ENCODE results near the gene GPR82. TPM values are rescaled to one million over a fixed set of nuclear protein-coding genes. Genes with fewer than 3 reads are reported as not detected.

Gene GPR82
- total and polyA plus RNA-seq, 9 donors = 0.06 to 0.57 (median 0.13) TPM

DNA sequence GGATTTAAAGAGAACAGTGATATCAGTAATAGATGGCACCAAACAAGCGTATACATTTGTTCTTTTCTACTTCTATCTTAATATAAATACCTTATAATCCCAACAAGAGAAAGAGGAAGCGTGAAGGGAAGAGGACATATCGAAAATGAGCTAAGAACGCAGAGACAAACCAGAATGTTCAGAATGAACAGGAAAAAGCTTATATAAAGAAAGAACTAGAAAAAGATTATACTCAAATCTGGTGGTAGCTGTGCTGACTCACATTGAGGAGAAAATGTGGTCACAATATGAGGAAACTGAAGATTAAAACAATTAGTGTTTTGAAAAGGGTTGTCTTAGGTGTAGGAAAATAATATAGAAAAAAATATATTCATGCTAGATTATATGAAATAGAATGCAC is 37.2 kb upstream of the GPR82 start:
- WGBS, 3 donors = 85 to 88% (median 86%) methylated on average over 4 of the region's 4 CpGs
- no peak overlapping the region for H3K27ac ChIP-seq

DNA sequence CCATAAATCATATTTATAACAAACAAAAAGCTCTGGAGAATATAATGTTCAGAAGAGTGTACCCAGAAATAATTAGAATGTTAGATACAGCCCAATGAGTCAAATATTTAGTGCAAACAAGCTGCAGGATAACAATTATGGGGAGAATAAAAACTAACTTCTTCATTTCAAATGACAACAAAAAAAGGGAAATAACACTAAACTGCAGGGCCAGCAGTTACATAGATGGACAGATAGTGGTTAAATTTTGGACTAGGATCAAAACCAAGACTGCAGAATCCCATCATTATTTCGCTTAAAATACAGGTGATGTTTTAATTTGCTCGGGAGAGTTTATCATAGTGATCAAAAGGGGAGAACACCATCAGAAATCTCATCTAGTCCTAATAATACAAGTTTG is 35.8 kb upstream of the GPR82 start:
- H3K36me3 ChIP-seq = no peaks in the 10 kb centered on the region
- no peak overlapping the region for H3K4me3 ChIP-seq
- DNase-seq = no peak
- H3K4me1 ChIP-seq (ENCODE audit: insufficient read depth) = no peaks in the 10 kb centered on the region
- no peaks in the 10 kb centered on the region for H3K27me3 ChIP-seq
- TF ChIP-seq, protein P1, sequence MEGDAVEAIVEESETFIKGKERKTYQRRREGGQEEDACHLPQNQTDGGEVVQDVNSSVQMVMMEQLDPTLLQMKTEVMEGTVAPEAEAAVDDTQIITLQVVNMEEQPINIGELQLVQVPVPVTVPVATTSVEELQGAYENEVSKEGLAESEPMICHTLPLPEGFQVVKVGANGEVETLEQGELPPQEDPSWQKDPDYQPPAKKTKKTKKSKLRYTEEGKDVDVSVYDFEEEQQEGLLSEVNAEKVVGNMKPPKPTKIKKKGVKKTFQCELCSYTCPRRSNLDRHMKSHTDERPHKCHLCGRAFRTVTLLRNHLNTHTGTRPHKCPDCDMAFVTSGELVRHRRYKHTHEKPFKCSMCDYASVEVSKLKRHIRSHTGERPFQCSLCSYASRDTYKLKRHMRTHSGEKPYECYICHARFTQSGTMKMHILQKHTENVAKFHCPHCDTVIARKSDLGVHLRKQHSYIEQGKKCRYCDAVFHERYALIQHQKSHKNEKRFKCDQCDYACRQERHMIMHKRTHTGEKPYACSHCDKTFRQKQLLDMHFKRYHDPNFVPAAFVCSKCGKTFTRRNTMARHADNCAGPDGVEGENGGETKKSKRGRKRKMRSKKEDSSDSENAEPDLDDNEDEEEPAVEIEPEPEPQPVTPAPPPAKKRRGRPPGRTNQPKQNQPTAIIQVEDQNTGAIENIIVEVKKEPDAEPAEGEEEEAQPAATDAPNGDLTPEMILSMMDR (IDR thresholded peaks at IDR 0.05) = no peak
- TF ChIP-seq EP300 (IDR thresholded peaks at IDR 0.05) (no peak), POLR2A (IDR thresholded peaks at IDR 0.05) (no peak)
- H3K27ac ChIP-seq = no peak overlapping the region
- no peaks in the 10 kb centered on the region for H3K9me3 ChIP-seq
- 78 to 80% (median 80%) methylated on average over 2 of the region's 2 CpGs for WGBS, 3 donors
- intact Hi-C loops (cut with DNase I) = no loop called here

More for the DNA sequence above, 37.2 kb upstream of the GPR82 start:
- Histone ChIP-seq H3K27me3 (no peaks in the 10 kb centered on the region), H3K9me3 (no peaks in the 10 kb centered on the region), H3K4me1 (ENCODE audit: insufficient read depth) (no peaks in the 10 kb centered on the region), H3K4me3 (no peak overlapping the region), H3K36me3 (no peaks in the 10 kb centered on the region)
- no peak for TF ChIP-seq EP300 (IDR thresholded peaks at IDR 0.05)
- TF ChIP-seq, protein P1 (IDR thresholded peaks at IDR 0.05) = no peak
- no peak for TF ChIP-seq POLR2A (IDR thresholded peaks at IDR 0.05)
- DNase-seq = no peak
- intact Hi-C loops (cut with DNase I) = no loop called here

DNA sequence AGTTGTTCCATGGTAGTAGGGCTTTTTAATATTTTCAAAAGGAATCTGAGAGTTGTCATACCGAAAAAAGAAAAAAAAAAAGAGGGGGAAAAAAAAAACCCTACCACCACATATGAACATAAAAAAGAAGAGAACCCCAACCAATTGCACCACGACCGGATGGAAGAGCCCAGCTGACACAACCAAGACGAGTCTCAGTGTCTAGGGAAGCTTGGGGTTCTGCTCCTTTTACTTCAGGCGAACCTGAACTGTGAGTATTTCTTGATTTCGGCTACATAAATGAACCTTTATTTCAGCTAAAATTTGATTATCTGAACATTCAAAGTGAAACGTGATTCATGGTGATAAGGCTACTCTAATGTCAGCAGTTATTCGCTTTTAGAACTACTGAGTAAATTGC is 35.1 kb upstream of the GPR82 start, which contains the start of gene GPR34:
TSS of gene GPR34 (plus strand) at position 139 of the 400 bp plus-strand sequence. CDS start 6,661 bp downstream, outside the sequence.
- Histone ChIP-seq H3K27ac (no peak within 1 kb of the TSS), H3K4me3 (no peak within 1 kb of the TSS), H3K36me3 (no peaks in the 10 kb centered on the region), H3K27me3 (no peaks in the 10 kb centered on the region), H3K9me3 (no peaks in the 10 kb centered on the region), H3K4me1 (ENCODE audit: insufficient read depth) (no peaks in the 10 kb centered on the region)
- 68 to 71% (median 71%) methylated on average over 8 of the region's 8 CpGs for WGBS, 3 donors
- no peak for DNase-seq
- no peak for TF ChIP-seq POLR2A (IDR thresholded peaks at IDR 0.05)
- no peak for TF ChIP-seq EP300 (IDR thresholded peaks at IDR 0.05)
- TF ChIP-seq, protein P1 (IDR thresholded peaks at IDR 0.05) = no peak
- intact Hi-C loops (cut with DNase I) = no loop called here

DNA sequence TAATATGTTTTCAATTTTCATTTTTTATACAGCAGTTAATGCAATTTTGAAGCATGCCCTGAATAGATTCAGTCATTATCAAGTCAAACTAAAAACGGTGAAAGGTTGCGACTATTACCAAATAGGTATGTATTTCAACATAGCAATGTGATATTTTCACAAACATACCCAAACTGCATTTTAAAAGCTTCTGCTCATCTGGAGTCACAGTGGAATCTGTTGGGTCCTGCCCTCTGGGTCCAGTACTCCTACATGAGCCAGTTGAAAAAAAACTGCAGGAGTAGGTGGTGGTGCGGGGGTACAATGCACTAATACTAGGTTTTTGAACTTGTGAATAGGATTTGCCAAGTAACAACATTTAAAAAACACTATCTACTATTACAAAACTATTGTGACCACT is 34.3 kb upstream of the GPR82 start:
- intact Hi-C loops (cut with DNase I) = no loop called here
- H3K27me3 ChIP-seq = no peaks in the 10 kb centered on the region
- no peaks in the 10 kb centered on the region for H3K4me1 ChIP-seq (ENCODE audit: insufficient read depth)
- TF ChIP-seq, protein P1 (IDR thresholded peaks at IDR 0.05) = no peak
- TF ChIP-seq EP300 (IDR thresholded peaks at IDR 0.05) = no peak
- no peak for TF ChIP-seq POLR2A (IDR thresholded peaks at IDR 0.05)
- no peak overlapping the region for H3K27ac ChIP-seq
- no peak for DNase-seq
- no peak overlapping the region for H3K4me3 ChIP-seq
- 66 to 82% (median 73%) methylated on average over 3 of the region's 3 CpGs for WGBS, 3 donors
- no peaks in the 10 kb centered on the region for H3K36me3 ChIP-seq
- H3K9me3 ChIP-seq = no peaks in the 10 kb centered on the region

Data from ovary (tissue), 9 donors.